ENCODE measurements around the gene FAM83C.

GRCh38 chr20:35298264-35298663 lies 6.0 kb upstream of the FAM83C start:
- TF ChIP-seq EZH2 (IDR thresholded peaks at IDR 0.05) (no peak), POLR2AphosphoS5 (IDR thresholded peaks at IDR 0.05; ENCODE audit: low read depth, low read length) (no peak), CTCF (IDR thresholded peaks at IDR 0.05 in 2 of 3, conservative IDR thresholded peaks at IDR 0.05 in 1 of 3; ENCODE audit: borderline replicate concordance in 1 of 3, insufficient read depth in 1 of 3, low read depth in 2 of 3, low read length in 2 of 3) (no peak), RAD21 (IDR thresholded peaks at IDR 0.05; ENCODE audit: low read depth) (no peak), ZFX (IDR thresholded peaks at IDR 0.05) (no peak)
